HG02798 (cell line): ENCODE results near the gene ARHGAP28.
"Not testable (repeated sequence)": the region's sequence is repeated elsewhere in the genome, so short reads cannot be mapped to it uniquely, and the experiment has no call there.

ENCODE experiments used
- ATAC-seq: cut with Tn5 transposase; IDR thresholded peaks from one replicate; pipeline ENCODE4 v1.9.1; 2021; ENCODE audit warnings: mild to moderate bottlenecking; ENCODE audit not compliant: unreplicated experiment, poor library complexity

Gene ARHGAP28

DNA sequence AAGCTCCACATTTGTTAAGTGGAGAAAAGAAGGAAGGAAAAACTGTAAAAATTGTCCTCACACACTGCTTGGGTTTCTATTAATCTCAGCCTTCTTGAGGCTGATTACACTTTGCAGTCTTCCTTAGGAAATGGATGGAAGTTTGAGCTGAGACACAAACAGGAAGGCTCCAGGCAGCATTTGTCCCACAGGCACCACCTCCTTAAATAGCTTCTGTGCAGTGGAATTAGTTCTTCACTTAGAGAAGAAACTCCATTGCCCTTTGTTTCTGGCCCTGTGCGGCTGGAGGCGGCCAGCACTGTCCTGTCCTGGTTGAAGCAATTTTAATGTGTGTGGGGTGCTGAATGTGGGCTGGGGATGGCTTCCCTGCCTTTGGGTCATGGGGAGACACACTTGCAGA, 44.3 kb downstream of the ARHGAP28 start:
- ATAC-seq: no peak

DNA sequence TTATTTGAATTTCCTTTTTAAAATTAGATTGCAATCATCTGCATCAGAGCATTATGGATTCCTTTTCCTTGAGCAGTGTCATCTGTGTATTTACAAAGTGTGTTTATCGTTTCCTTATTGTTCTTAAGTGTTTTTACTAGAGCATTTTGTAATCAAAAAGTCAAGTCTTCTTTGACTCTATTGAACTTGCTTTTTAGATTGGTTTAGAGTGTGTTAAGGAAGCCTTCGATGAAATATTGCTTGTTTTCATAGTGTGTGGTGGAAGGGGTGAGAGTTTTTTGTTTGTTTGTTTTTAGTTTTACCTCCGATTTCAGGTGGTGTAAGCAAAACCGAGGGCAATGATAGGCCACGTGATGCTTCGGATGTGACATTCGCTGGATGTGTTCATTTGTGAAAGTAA, 45.7 kb downstream of the ARHGAP28 start:
- ATAC-seq: no peak

DNA sequence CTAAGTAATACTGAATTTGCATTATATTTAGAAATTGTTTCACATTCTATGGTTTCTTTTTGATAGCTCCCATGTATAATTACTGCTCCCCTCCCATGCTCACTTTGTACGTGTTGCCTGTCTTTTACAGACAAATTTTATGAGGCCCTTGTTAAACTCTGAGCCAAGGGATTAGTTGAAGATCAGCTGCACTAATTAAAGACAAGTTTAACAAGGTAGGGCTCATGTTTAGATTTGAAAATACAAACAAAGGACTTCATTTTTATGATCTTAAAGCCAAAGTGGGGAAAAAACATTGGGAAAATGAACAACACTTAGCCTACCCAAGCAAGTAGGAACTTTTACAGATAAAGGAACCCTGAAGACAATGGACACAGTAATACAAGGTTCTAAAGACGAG, 46.2 kb downstream of the ARHGAP28 start:
- ATAC-seq: no peak

DNA sequence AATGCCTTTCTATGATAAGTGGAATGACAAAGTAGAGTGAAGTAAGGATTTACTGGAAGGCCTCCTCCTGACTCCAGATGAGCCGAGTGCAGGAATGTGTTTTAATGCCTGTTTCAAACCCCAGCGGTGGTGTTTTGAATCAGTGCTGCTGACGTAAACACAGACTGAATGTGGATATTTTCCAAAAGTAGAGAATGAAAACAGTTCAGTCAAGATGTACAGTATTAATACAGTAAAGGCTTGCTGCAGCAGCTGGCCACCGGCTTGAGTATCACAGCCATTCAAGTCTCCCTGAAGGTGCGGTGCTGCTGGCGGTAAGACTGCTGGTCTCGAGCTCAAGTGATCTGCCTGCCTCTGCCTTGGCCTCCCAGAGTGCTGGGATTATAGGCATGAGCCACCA, 46.7 kb downstream of the ARHGAP28 start:
- ATAC-seq: no peak

DNA sequence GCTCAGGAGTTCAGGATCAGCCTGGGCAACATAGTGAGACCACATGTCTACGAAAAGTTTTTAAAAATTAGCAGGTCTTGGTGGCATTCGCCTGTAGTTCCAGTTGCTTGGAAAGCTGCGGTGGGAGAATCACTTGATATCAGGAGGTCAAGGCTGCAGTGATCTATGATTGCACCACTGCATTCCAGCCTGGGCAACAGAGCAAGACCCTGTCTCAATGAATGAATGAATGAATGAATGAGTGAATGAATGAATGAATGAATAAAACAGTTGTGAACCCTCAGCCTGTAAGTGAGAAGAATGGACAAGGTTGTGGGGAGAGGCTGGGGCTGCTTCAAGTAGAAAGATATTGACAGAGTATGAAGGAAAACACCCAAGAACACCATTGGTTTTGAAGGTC, 48.0 kb downstream of the ARHGAP28 start:
- no peak for ATAC-seq

DNA sequence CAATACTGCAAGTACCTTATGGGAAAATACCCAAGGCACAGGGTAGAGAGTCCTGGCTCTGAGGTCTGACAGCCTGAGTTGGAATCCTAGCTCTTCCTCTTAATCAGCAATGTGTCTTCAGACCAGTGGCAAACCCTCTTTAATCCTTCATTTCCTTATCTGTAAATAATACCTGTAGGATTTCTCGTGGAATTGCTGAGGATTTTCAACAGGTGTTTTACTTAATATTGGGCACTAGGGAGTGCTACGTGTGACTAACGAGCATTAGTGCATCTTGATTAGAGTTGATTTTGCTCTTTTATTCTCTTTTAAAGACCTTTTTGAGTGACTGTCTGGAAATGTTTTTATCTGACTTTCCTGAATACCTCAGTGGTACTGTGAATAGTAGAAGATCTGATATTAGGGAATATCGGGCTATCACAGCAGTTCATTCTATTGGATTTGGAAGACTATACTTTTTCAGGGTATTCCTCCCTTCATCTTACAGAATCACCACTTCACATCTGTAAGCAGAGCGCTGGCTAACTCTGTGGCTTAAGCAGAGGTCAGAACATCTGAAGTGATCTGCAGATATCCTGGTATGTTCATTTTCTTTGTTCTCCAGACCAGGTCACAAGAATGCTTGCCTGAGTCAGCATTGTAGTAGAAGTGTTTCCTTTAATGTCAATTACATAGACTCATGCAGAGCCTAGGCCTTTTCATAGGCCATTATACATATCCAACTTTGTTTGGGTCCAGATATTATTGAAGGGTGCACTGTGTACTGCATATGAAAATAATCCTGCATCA, 49.1 kb downstream of the ARHGAP28 start:
- ATAC-seq: no peak

DNA sequence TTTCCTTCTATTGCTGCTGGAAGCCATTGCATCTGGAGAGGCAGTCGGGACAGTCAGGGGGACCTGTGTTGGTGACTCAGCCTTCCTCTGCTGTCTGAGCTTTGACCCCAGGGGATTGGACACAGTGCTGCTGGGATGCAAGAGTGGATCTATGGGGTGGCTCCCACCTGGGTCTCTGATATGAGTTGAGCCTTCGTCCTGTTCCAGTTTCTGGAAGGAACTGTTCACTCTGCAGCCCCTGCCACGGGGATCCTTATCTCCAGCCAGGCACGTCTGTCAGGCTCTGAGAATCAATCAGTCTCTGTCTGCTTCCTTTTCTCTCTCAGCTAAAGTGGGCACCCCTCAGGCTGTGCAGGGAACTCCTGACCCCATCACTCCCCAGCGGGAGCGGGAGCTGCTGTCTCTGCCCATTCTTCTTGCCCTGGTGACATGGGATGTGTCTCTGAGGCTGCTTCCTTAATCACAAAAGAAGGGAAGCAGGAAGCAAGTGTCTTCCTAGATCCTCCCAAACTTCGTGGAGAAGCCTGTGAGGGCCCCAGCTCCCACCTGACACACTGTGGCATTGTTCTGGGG, 51.7 kb downstream of the ARHGAP28 start:
- no peak for ATAC-seq

DNA sequence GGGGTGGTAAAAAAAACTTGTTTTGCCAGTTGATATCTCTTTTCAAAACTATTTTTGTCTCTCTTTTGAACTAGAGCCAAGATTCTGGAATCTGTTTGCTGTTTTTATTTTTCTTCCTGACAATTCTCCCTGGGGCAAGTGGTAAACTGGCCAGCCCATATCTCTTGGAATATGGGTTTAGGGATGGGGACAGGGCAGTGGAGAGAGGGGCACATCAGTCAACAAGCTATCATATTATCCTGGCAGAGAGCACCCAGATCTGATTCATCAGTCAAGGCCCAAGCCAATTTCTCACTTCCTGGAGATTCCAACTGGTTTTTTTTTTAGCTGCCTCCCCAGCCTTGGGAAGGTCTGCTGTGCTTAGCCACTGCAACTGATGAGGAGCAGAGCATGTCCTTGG, 52.3 kb downstream of the ARHGAP28 start:
- no peak for ATAC-seq

DNA sequence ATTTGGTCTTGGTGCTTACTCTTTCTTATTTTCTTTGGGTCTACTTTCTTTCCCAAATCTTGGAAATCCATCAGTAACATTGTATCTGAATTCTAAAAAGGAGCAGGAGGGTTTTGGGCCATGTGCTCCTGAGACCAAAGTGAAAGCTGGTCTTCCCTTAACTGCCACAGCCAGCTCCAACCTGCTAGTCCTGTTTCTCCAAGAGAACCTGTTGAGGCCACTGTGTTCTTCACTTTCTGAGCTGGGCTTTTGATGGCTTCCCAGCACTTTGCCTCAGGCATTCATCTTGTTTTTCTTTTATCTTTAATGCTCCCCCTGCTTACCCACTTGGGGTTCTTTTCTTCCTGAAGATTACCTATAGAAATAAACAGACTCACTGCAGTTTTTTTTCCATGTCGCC, 53.3 kb downstream of the ARHGAP28 start:
- no peak for ATAC-seq

DNA sequence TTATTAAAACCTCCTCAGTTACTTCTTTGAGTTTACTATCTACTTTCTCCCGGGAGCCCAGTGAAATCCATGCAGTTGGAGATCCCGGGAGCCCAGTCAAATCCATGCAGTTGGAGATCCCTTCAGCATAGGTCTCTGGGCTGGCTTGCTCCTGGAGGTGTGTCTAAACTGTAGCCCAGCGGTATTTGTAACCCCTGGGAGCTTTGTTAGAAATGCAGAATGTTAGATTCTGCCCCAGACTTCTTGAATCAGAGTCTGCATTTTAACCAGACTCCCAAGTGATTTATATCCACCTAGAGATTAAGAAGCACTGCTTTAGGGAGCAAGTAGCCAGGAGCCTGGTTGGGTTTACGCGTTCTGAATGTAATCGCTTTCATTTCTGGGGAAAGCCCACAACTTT, 54.5 kb downstream of the ARHGAP28 start:
- ATAC-seq: no peak

DNA sequence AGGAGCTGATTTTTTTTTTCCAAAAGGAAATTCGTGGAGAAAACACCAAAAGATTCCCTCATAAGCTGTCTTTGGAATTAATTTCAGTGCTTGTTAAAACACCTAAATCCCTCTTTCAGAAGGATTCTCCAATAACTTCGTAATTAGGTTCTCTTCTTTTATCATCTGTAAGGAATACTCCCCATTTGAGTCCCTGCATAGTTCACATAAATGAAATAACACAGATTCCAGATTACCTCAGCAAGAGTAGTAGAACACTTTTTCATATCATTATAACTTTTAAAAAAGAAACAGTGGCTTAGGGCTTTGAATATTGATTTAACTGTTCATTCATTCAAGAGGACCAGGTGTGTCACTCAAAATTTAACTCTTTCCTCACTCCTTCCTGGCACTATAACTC, 55.5 kb downstream of the ARHGAP28 start:
- ATAC-seq: no peak

DNA sequence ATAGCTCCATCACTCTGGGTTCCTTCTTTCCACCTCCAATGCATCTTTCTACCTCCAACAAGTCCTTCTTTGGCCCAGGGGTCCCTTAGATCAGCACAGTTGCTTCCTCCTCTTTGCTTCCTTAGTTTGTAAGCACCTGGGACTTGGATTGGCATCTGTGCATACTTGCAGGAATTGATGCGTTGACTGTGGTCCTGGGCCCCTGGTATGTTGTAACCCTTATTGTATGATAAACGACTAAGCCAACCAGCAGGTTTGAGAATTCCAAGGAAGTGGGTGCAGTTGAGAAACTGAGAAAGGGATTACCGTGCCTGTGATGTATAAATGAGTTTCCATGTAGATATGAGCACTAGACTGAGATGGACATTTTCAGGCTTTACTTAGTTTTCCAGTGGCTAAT, 55.9 kb downstream of the ARHGAP28 start:
- no peak for ATAC-seq

DNA sequence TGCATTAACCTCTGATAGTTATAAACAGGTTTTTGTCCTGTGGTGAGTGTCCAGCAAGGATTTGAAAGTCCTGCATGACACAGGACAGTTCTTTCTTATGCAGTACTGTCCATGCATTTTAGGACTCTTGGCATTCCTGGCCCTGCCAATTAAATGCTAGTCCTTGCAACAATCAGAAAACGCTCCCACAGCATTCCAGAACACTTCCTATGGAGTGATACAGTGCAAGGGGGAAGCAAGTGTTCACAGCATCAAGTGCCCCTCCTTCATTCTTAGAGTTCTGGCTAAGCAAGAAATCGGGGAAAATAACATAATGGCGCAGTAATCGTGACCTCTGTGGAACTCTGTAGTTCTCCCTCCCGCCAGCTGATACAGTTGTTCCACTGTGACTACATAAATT, 62.9 kb downstream of the ARHGAP28 start:
- no peak for ATAC-seq

DNA sequence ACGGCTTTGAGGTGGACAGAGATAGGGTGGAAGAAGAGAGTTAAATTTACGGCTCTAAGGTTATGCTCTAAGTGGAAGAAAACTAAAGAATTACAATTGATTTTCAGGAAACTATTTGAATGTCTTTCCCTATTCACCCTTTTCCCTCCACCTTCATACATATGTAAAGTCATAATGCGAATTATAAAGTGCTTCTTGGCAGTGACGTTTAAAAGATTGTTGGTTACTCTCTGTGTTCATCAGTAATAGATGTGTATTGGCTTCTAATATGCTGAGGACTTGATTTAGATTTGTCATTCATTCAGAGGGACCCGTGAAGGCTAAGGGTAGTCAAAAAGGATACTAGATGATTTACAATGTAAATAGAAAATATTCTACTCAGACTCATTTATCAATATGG, 63.9 kb downstream of the ARHGAP28 start:
- ATAC-seq: no peak

DNA sequence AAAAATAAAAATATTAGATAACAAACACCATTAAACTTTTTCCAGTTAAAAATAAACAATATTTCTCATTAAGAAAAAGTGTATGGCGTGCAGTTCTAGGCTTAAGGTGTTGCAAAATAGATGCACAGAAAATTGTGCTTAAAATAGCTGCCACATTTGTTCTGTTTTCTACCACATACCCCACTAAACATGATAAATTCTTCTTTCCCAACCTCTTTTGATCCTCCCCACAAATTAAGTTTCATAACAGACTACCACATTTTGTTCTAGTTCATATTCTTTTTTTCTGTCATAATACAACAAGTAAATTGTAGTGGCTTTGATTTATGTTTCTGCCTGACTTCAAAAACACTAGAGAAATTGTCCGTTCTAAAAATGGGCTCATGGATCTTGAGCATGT, 64.5 kb downstream of the ARHGAP28 start:
- ATAC-seq: no peak

DNA sequence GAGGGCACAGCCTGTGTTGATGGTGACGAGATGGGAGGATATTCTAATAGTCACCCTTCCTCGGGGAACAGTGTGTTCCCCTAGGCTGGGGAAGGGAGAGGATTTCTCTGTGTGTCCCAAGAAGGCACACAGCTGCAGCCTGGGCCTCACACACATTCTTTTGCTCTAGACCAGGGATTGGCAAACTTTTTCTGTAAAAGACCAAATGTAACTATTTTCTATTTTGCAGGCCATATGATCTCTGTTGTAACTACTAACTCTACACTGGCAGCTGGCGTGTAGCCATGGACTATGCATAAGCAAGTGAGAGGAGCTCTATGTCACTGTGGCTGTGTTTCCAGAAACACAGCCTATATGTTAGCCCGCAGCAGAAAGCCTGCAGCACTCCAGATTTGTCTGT, 65.8 kb downstream of the ARHGAP28 start:
- ATAC-seq: no peak

DNA sequence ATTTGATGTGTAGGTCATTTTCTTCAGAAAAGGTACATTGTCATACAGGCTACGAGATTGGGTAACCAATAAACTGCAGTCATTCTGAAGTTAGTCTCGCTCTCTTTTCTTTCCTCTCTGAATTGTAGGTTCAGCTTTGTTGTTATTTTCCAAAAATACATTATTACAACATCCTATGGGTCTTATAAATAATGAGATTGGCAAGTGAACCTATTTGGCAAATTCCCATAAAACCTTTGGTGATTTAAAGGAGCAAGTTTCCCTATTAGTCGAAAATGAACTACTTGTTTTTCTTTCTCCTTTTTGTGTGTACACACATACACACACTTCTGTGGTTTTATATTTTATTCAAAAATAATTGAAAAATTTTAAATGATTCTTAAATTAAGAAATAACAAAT, 67.0 kb downstream of the ARHGAP28 start:
- ATAC-seq: no peak

DNA sequence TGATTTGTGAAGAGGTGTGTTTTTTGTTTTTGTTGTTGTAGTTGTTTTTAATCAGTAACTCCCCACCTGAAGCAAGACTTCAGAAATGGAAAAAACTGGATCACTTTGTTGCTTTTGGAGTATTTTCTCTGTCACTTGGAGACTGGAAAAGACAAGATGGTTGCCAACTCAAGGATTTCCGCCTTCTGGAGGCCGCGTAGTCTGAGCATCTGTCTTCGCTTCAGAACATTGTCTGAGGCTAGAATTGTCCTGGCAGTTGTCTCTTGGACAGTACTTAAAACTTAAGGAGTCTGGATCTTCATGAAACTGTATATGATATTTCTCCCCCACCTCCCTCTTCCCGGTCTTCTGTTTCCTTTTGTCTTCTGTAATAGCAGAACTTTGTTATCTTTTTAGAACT, 67.7 kb downstream of the ARHGAP28 start:
- ATAC-seq: no peak

DNA sequence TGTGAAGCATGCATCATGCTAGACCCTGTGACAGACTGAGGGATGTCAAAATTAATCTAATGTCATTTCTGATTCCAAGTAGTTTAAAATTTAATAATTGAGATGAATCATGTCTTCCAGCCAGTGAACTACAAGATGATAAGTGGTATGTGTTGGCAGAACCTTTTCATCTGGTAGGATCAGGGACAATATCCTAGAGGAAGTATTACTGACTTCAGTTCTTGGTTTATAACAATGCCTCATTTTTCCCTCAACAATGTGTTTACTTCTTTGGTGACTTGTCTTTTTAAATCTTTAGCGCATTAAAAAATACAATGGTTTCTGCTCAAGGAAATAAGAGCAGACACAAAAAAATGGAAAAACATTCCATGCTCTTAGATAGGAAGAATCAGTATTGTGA, 69.4 kb downstream of the ARHGAP28 start:
- ATAC-seq: no peak

DNA sequence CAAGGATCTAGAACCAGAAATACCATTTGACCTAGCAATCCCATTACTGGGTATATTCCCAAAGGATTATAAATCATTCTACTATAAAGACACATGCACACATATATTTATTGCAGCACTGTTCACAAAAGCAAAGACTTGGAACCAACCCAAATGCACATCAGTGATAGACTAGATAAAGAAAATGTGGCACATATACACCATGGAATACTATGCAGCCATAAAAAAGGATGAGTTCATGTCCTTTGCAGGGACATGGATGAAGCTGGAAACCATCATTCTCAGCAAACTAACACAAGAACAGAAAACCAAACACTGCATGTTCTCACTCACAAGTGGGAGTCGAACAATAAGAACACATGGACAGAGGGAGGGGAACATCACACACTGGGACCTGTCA, 70.8 kb downstream of the ARHGAP28 start:
- ATAC-seq: not testable (repeated sequence)

DNA sequence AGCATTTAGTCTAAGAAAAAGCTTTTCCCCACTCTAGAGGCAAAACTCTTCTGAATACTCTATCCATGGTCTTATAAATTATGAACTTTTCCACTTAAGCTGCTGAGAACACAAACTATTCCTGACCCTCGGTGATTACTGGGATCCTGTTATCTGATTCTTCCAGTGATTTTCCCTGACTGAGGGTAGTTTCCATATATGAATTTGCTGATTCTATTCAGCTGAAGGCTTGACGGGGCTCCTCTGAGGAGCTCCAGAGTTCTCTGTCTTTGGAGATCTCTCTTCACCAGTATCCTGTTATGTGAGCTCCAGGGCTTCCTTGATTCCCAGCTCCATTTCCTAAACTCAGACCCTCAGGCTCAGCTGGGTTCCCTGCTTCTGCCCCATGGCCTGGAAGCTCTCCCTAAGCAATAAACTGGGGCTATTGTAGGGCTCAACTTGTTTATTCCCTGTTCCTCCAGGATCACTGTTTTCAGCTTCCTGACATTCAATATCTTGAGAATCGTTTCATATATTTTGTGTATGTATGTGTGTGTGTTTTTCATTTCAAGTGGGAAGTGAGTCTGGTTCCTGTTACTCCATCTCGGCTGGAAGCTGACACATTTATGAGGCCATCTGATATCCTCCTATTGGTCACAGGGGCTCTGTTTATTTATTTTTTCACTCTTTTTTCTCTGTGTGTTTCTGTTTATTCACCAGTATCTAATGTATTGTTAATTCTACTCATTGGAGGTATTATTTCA, 78.2 kb downstream of the ARHGAP28 start:
- no peak for ATAC-seq

DNA sequence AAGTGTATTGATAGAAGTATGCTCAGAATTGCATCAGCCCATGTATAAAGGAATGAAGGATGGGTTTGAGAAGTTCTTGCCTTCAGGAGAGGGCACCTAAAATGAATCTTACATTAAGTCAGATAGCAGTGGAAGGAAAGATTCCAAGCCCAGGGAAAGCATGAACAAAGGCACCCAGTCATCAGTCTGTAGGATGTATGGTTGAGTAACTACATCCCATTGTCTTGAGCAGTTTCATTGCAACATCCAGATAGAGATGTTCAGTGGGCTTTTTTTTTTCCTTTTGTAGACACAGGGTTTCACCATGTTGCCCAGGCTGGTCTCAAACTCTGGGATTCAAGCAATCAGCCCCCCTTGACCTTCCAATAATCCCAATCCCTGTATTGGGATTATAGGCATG, 80.7 kb downstream of the ARHGAP28 start:
- ATAC-seq: no peak
